SK-N-SH treated with all-trans-retinoic acid at 6 μM for 48 hours (cell line): ENCODE results near the gene ZNF124.

Source experiments
- ATAC-seq: fragments of 200-7000 bp; cut with Tn5 transposase; 3 replicates; pipeline ENCODE4 v1.9.1; 2020; ENCODE audit warnings: mild to moderate bottlenecking, moderate library complexity
- ARNTL ChIP-seq: fragments of 450-650 bp; formaldehyde crosslinking; IDR thresholded peaks from 2 replicates; pipeline ENCODE4 v1.5.0; 2020; ENCODE audit warnings: low read depth, mild to moderate bottlenecking, moderate library complexity, borderline replicate concordance
- CSDC2 ChIP-seq: fragments of 250-450 bp; sonication (Bioruptor Pico); IDR thresholded peaks from 2 replicates; pipeline ENCODE4 v1.5.0; 2020; ENCODE audit warnings: mild to moderate bottlenecking, moderate library complexity
- ESRRG ChIP-seq: fragments of 250-450 bp; sonication (Bioruptor Pico); IDR thresholded peaks from 2 replicates; pipeline ENCODE4 v1.6.1; 2021; ENCODE audit warnings: mild to moderate bottlenecking
- GLIS3 ChIP-seq: fragments of 250-450 bp; sonication (Bioruptor Pico); IDR thresholded peaks from 2 replicates; pipeline ENCODE4 v1.5.0; 2020; ENCODE audit warnings: mild to moderate bottlenecking, moderate library complexity
- ISL1 ChIP-seq: fragments of 250-450 bp; sonication (Bioruptor Pico); IDR thresholded peaks from 2 replicates; pipeline ENCODE4 v2.1.2; 2022; ENCODE audit warnings: mild to moderate bottlenecking, moderate library complexity
- RARB ChIP-seq: fragments of 250-450 bp; sonication (Bioruptor Pico); IDR thresholded peaks from 2 replicates; pipeline ENCODE4 v1.8.0; 2021; ENCODE audit warnings: mild to moderate bottlenecking, moderate library complexity
- SNAI2 ChIP-seq: fragments of 250-450 bp; sonication (Bioruptor Pico); IDR thresholded peaks from 2 replicates; pipeline ENCODE4 v1.5.0; 2020; ENCODE audit warnings: mild to moderate bottlenecking, moderate library complexity
- TOX ChIP-seq: fragments of 250-450 bp; sonication (Bioruptor Pico); IDR thresholded peaks from 2 replicates; pipeline ENCODE4 v1.8.0; 2021; ENCODE audit warnings: mild to moderate bottlenecking, moderate library complexity, borderline replicate concordance
- ZFP3 ChIP-seq: fragments of 250-450 bp; sonication (Bioruptor Pico); IDR thresholded peaks from 2 replicates; pipeline ENCODE4 v1.5.0; 2020; ENCODE audit warnings: mild to moderate bottlenecking, moderate library complexity
- ZNF565 ChIP-seq: fragments of 450-650 bp; formaldehyde crosslinking; conservative IDR thresholded peaks from 2 replicates; pipeline ENCODE4 v1.5.0; 2020; ENCODE audit warnings: low read depth, mild to moderate bottlenecking, moderate library complexity
- ZNF8 ChIP-seq: fragments of 450-650 bp; formaldehyde crosslinking; IDR thresholded peaks from 2 replicates; pipeline ENCODE4 v1.5.0; 2020; ENCODE audit warnings: mild to moderate bottlenecking, moderate library complexity
- TF ChIP-seq, protein P1 (sequence below): fragments of 250-450 bp; sonication (Bioruptor Pico); IDR thresholded peaks from 2 replicates; pipeline ENCODE4 v1.8.0; 2020; ENCODE audit warnings: mild to moderate bottlenecking, moderate library complexity, borderline replicate concordance
- TF ChIP-seq, protein P2 (sequence below): fragments of 250-450 bp; sonication (Bioruptor Pico); IDR thresholded peaks from 2 replicates; pipeline ENCODE4 v1.8.0; 2021; ENCODE audit warnings: low read depth, mild to moderate bottlenecking, moderate library complexity, borderline replicate concordance
- TF ChIP-seq, protein P3 (sequence below): fragments of 250-450 bp; sonication (Bioruptor Pico); IDR thresholded peaks from 2 replicates; pipeline ENCODE4 v1.5.1; 2021; ENCODE audit warnings: mild to moderate bottlenecking, moderate library complexity
- TF ChIP-seq, protein P4 (sequence below): fragments of 250-450 bp; sonication (Bioruptor Pico); IDR thresholded peaks from 2 replicates; pipeline ENCODE4 v1.5.0; 2020; ENCODE audit warnings: mild to moderate bottlenecking, moderate library complexity

The ZNF124 gene

DNA sequence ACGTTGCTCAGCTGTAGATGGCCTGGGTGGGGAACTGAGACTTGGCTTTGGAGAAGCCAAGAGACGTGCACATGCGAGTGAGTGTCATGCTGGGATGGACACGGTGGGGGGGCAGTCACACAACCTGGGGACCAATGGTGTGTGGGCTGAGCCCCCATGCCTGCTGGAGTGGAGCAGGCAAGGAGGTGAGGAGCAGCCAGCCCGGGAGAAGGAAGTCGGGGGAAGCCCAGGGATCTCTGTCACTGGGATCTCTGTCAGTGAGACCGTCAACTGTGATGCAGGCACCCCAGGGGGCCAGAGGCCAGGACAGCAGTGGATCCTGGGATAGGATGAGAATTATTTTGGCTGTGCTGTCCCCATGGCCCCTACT is 56.7 kb downstream of the ZNF124 start (continued):
- TF ChIP-seq, protein P1, sequence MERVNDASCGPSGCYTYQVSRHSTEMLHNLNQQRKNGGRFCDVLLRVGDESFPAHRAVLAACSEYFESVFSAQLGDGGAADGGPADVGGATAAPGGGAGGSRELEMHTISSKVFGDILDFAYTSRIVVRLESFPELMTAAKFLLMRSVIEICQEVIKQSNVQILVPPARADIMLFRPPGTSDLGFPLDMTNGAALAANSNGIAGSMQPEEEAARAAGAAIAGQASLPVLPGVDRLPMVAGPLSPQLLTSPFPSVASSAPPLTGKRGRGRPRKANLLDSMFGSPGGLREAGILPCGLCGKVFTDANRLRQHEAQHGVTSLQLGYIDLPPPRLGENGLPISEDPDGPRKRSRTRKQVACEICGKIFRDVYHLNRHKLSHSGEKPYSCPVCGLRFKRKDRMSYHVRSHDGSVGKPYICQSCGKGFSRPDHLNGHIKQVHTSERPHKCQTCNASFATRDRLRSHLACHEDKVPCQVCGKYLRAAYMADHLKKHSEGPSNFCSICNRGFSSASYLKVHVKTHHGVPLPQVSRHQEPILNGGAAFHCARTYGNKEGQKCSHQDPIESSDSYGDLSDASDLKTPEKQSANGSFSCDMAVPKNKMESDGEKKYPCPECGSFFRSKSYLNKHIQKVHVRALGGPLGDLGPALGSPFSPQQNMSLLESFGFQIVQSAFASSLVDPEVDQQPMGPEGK (CRISPR knock-in tag), result no peak
- no peak for TF ChIP-seq ESRRG
- TF ChIP-seq ISL1 (CRISPR knock-in tag), result no peak
- TF ChIP-seq RARB (CRISPR knock-in tag), result no peak
- TF ChIP-seq ZFP3 (CRISPR knock-in tag), result no peak
- TF ChIP-seq ZNF8 (CRISPR knock-in tag), result no peak
- no peak for TF ChIP-seq ARNTL (CRISPR knock-in tag)
- TF ChIP-seq, protein P2, sequence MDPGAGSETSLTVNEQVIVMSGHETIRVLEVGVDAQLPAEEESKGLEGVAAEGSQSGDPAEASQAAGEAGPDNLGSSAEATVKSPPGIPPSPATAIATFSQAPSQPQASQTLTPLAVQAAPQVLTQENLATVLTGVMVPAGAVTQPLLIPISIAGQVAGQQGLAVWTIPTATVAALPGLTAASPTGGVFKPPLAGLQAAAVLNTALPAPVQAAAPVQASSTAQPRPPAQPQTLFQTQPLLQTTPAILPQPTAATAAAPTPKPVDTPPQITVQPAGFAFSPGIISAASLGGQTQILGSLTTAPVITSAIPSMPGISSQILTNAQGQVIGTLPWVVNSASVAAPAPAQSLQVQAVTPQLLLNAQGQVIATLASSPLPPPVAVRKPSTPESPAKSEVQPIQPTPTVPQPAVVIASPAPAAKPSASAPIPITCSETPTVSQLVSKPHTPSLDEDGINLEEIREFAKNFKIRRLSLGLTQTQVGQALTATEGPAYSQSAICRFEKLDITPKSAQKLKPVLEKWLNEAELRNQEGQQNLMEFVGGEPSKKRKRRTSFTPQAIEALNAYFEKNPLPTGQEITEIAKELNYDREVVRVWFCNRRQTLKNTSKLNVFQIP (CRISPR knock-in tag), result no peak

DNA sequence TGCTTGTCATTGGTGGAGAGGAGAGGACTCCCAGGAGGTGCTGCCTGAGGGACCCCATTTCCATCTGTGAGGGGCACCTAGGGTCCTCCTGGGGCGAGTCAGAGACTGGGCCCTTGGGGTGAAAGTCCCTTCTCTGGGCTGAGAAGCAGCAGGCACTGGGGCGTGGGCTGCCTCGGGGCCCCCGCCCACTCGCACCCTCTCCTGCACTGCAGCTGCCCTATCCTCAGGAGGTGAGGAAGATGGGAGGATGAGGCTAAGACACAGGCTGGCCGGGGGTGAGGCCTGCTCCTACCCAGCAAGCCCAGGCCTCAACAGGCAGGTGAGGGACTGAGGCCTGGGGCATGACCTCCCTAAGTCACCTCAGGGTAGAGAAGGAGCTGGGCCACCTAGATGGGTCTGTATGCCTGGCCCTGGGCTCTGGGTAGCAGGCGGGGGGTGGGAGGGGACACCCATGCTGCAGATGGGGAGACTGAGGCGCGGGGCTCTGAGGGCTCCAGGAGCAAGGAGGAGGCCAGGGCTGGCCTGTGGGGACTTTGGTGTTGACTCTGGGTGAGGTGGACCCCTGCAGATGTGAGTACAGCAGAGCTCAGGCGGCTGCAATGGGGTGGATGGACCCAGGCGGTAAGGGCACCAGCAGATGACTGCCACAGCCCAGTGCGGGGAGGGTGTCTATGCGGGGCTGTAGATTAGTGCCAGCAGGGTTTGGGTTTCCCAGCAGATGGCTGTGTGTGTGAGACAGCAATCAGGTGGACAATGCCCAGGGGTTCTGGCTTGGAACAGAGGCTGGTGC is 57.3 kb downstream of the ZNF124 start:
- ATAC-seq, result no peak
- TF ChIP-seq SNAI2, result no peak
- TF ChIP-seq ZNF565 (CRISPR knock-in tag), result no peak

DNA sequence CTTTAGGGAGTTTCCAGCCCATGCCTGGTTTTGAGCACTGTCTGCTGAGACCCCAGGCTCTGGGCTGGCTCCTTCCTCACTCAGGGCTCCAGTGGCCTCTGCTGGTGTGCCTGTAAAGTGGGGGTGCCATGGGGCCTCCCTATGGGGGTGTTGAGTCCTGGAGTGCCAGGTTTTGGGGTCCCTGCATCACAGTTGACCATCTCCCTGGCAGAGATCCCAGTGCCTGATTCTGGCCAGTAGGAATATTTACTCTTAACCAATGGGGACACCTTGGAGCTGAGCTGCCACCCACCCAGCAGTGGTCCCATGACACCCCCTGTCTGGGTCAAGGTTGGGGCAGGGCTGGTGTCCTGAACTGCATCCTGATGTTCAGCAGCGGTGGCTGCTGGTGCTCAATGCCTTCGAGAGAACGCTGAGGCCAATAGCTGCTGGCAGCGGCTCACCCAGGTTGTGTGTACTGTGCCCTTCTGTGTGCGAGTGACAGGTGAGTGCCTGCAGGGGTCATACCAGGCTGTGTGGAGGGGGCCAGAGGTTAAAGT is 58.0 kb downstream of the ZNF124 start:
- TF ChIP-seq, protein P1 (CRISPR knock-in tag), result no peak
- TF ChIP-seq ZFP3 (CRISPR knock-in tag), result no peak
- TF ChIP-seq, protein P3, sequence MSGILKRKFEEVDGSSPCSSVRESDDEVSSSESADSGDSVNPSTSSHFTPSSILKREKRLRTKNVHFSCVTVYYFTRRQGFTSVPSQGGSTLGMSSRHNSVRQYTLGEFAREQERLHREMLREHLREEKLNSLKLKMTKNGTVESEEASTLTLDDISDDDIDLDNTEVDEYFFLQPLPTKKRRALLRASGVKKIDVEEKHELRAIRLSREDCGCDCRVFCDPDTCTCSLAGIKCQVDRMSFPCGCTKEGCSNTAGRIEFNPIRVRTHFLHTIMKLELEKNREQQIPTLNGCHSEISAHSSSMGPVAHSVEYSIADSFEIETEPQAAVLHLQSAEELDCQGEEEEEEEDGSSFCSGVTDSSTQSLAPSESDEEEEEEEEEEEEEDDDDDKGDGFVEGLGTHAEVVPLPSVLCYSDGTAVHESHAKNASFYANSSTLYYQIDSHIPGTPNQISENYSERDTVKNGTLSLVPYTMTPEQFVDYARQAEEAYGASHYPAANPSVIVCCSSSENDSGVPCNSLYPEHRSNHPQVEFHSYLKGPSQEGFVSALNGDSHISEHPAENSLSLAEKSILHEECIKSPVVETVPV, result no peak
- TF ChIP-seq, protein P2 (CRISPR knock-in tag), result no peak
- TF ChIP-seq, protein P4, sequence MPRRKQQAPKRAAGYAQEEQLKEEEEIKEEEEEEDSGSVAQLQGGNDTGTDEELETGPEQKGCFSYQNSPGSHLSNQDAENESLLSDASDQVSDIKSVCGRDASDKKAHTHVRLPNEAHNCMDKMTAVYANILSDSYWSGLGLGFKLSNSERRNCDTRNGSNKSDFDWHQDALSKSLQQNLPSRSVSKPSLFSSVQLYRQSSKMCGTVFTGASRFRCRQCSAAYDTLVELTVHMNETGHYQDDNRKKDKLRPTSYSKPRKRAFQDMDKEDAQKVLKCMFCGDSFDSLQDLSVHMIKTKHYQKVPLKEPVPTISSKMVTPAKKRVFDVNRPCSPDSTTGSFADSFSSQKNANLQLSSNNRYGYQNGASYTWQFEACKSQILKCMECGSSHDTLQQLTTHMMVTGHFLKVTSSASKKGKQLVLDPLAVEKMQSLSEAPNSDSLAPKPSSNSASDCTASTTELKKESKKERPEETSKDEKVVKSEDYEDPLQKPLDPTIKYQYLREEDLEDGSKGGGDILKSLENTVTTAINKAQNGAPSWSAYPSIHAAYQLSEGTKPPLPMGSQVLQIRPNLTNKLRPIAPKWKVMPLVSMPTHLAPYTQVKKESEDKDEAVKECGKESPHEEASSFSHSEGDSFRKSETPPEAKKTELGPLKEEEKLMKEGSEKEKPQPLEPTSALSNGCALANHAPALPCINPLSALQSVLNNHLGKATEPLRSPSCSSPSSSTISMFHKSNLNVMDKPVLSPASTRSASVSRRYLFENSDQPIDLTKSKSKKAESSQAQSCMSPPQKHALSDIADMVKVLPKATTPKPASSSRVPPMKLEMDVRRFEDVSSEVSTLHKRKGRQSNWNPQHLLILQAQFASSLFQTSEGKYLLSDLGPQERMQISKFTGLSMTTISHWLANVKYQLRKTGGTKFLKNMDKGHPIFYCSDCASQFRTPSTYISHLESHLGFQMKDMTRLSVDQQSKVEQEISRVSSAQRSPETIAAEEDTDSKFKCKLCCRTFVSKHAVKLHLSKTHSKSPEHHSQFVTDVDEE (CRISPR knock-in tag), result no peak
- TF ChIP-seq, all 23 proteins: peak for 0
- no peak for ATAC-seq

DNA sequence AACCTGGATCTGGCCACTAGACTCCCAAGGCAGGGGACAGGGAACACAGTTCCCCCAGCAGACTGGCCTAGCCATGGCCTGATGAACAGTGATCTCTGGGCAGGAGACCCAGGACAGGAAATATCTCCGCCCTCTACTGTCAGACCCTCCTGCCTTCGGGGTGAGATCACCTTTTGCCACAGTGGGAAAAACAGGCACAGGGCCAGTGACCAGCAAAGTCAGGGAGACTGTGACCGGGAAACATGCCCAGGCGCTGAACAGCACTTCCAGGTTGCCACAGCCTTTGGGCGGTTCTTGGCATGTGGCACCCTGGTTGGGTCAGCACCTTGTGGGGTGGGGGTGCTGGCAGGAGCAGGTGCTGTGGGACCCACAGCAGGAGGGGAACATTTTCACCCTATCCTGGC is 58.7 kb downstream of the ZNF124 start:
- peak; percentile 6 for ATAC-seq
- TF ChIP-seq ISL1 (CRISPR knock-in tag) (no peak), TOX (CRISPR knock-in tag) (no peak), ZNF565 (CRISPR knock-in tag) (no peak), ZFP3 (CRISPR knock-in tag) (no peak), SNAI2 (no peak), GLIS3 (CRISPR knock-in tag) (no peak), CSDC2 (no peak)
- TF ChIP-seq, protein P3, result no peak
- TF ChIP-seq, protein P1 (CRISPR knock-in tag), result no peak
